HG03575 (cell line): ENCODE data around the gene RAB22A.
"Not testable (repeated sequence)": the region's sequence is repeated elsewhere in the genome, so short reads cannot be mapped to it uniquely, and the experiment has no call there.

Experiments
- ATAC-seq: cut with Tn5 transposase; IDR thresholded peaks from one replicate; pipeline ENCODE4 v1.9.1; 2021; ENCODE audit not compliant: unreplicated experiment, insufficient number of reproducible peaks, low FRiP score; ENCODE audit errors: extremely low read depth

Gene RAB22A

DNA sequence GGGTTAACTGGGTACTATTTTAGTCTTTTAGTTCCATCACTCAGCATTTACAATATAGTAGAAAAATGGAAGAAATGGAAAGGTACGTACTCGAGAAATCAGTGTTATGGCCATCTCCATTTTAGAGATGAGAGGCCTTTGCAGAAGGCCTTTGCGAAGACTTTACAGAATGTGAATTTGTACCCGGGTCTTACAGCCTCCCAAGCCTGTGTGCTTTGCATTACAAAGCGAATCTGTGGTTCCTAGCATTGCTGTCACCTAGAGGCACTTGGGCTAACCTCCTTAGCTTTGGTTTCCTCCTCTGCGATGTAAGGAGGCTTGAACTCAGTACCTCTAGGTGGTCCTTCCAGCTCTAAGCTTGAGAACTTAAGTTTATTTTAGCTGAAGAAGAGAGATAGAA is 90.4 kb downstream of the RAB22A start:
- ATAC-seq: no peak

DNA sequence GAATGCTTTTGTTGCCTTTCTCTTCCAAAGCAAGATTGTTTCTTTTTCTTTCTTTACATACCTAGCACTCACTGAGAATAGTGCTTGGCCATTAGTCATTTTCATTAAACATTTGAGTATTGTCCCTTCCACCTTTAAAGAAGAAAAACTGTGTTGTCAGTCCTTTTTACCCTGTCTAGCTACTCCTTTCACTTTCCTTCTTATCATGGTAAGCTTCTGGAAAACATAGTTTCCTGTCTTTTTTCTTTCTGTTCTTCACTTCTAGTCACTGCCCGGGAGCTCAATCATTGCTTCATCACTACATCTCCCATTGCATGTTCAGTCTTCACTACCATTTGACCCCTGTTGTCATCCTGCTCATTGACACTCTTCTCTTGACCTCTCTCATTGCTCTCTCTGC is 91.6 kb downstream of the RAB22A start:
- no peak for ATAC-seq

DNA sequence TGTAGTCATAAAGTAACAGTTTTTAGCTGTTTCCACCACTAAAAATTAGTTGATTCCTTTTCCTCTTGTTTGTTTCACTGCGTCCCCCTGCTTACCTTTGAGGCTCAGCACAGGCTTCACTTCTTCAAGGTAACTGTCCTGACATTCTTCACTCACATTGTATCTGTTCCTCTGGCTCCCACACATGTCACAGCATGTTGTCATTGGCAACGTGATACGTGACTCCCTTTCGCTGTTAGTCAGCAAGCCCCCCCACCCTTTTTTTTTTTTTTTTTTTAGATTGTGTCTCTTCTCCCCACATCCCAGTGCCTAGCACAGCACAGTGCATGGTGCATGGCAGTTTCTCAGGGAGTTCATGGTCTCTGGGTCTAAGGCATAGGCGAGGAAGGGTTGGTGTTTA is 92.8 kb downstream of the RAB22A start:
- ATAC-seq: no peak

GRCh38 chr20:58402827-58403226 is 93.3 kb downstream of the RAB22A start:
- ATAC-seq: no peak

- no peak for ATAC-seq
These were observed 93.8 kb downstream of the RAB22A start for GRCh38 chr20:58403272-58403671.

DNA sequence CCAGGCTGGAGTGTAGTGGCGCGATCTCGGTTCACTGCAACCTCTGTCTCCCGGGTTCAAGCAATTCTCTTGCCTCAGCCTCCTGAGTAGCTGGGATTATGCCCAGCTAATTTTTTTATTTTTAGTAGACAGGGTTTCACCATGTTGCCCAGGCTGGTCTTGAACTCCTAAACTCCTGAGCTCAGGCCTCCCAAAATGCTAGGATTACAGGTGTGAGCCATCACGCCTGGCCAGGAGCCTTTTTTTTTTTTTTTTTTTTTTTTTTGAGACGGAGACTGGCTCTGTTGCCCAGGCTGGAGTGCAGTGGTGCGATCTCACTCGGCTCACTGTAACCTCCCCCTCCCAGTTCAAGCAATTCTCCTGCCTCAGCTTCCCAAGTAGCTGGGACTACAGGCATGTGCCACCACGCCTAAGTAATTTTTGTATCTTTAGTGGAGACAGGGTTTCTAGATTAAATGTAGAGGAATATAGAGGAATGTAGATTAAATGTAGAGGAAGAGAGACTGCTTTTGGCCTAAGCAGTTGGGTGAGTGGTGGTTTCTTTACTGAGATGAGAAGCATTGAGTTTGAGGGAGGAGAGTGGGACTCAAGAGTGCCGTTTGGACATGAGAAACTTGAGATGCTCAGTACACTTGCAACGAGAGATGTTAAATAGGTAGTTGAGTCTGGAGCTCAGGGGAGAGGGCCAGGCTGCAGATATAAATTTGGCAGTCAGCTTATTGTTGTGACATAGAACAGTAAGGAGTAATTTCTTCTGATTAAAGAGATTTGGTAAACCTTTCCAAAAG is 96.2 kb downstream of the RAB22A start:
- no peak for ATAC-seq

DNA sequence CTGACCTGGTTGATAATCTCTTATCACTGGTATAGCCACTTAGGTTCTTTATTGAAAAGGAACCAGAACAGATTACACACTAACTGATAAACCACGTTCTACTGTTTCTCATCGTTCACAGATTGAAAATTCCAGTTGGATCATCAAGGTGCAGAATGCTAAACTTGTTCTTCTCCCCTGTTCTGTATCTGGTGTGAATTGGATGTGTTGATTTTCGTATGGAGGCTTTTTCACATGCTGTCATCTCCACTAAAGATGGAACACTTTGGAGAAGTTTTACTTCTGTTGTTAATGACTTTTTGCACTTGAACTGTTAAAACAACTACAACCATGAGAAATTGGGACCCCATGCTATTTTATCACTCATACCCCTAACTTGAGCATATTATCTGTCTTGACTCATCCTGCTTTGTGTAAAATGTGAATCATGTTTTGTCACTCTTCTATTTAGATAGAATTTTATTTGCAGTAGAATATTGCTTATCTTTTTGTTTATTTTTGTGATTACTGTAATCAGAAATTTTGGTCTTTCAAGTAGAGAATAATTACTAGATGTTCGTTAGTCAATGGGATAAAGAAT is 97.0 kb downstream of the RAB22A start:
- no peak for ATAC-seq

DNA sequence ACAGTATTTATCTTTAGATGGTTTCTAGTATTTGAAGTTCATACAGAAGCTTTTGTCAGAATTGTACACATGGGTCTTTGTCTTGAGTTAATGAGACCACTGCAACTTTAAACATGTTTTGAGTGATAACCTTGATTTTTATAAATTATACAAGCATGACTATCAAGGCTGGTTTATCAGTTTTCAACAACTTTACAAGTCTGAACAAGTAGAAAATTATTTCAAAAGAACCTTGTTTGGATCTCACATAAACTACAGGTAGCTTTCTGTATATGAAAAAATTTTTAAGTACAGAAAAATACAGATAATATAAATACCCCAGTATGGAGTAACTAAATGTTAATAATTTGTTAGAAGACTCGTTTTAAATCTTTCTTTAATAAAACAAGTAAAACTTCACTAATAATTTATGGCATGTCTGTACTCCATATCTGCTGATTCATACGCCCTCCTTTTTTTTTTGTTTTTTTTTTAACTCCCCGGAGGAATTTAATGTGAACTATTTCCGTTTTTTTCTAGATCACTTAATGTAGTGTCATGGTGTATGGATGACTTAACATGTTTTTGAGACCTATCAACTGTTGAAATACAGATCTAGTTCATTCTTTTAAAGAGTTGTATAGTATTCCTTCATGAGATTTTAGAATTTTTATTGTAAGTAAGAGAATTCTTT is 97.8 kb downstream of the RAB22A start:
- ATAC-seq: no peak

- ATAC-seq: no peak
These were observed 98.5 kb downstream of the RAB22A start for GRCh38 chr20:58407966-58408557.

DNA sequence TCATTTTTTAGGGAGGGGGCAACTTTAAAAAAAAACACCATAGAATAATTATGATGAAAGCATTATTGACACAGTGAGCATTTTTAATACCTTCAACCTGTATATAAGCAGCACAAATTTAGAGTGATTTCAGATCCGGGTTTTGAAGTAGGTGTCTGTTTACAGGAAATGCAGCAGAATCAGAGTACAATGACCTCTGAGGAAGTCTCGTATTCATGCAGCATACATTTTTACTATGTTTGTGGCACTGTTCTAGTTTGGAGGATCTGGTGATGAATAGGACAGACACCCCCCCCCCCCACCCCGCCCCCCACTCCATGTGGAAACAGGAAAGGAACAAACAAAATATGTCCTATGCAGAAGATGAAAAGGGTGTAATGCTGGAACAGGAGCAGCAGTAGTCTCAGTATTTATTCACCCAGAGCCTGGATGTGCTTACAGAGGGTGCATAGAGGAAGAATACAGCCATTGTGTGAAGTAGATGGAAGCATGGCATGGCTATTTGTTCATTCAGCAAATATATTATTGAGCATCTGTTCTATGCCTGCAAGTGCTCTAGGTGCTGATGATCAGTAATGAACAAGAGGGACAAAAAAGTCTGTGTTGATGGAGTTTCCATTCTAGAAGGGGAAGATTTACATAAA is 99.2 kb downstream of the RAB22A start:
- ATAC-seq: no peak

GRCh38 chr20:58414216-58414615 is 104.7 kb downstream of the RAB22A start:
- ATAC-seq: not testable (repeated sequence)

DNA sequence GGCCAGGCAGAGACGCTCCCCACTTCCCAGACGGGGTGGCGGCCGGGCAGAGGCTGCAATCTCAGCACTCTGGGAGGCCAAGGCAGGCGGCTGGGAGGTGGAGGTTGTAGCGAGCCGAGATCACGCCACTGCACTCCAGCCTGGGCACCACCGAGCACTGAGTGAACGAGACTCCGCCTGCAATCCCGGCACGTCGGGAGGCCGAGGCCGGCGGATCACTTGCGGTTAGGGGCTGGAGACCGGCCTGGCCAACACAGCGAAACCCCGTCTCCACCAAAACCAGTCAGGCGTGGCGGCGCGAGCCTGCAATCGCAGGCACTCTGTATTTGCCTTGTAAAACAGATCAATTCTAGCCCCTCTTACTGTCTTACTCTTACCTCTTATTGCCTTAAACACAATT is 105.3 kb downstream of the RAB22A start:
- not testable (repeated sequence) for ATAC-seq

DNA sequence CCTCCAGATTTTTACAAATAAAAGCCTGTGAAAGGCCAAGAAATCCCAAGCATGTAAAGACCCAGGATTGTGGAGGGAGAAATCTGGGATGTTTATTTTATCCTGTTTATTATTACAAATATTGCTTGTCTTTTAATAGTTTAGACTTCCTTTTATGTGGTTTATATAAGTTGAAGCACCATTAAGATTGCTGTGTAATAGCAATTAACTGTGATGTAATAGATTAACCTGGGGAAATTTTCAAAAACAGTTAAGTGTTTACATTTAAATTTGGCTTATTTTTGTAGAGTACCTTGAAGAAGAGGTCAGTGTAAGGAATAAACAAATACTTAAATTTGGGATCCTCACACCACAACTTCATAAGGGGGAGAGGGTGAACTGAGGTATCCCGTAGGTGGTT is 106.5 kb downstream of the RAB22A start:
- no peak for ATAC-seq

GRCh38 chr20:58416835-58417234 is 107.3 kb downstream of the RAB22A start:
- ATAC-seq: no peak
